ENCODE measurements around the gene CAMK2G. TPM values are rescaled to one million over a fixed set of nuclear protein-coding genes. Genes with fewer than 3 reads are reported as not detected.
A peak's percentile ranks its signal among the peaks of the same experiment; 100 is the strongest.

The CAMK2G gene
- total RNA-seq, 3 donors from 2014 or later (not counting 1 experiment from before 2014, with no cell fraction given): 53.6 to 73.8 (median 62.3) TPM

- peaks cover 43% of the 10 kb centered on the region for H3K4me1 ChIP-seq (ENCODE audit: control insufficient read depth, insufficient read depth, low read length)
- H3K36me3 ChIP-seq (ENCODE audit: control insufficient read depth, insufficient read depth, low read length): peaks cover 37% of the 10 kb centered on the region
- no peaks in the 10 kb centered on the region for H3K27me3 Mint-ChIP-seq (ENCODE audit: low read depth in 2 of 2)
- TF ChIP-seq, protein P1, sequence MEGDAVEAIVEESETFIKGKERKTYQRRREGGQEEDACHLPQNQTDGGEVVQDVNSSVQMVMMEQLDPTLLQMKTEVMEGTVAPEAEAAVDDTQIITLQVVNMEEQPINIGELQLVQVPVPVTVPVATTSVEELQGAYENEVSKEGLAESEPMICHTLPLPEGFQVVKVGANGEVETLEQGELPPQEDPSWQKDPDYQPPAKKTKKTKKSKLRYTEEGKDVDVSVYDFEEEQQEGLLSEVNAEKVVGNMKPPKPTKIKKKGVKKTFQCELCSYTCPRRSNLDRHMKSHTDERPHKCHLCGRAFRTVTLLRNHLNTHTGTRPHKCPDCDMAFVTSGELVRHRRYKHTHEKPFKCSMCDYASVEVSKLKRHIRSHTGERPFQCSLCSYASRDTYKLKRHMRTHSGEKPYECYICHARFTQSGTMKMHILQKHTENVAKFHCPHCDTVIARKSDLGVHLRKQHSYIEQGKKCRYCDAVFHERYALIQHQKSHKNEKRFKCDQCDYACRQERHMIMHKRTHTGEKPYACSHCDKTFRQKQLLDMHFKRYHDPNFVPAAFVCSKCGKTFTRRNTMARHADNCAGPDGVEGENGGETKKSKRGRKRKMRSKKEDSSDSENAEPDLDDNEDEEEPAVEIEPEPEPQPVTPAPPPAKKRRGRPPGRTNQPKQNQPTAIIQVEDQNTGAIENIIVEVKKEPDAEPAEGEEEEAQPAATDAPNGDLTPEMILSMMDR (IDR thresholded peaks at IDR 0.05): no peak
- peaks cover 24 to 37% of the 10 kb centered on the region in 2 donors for H3K4me1 Mint-ChIP-seq
- peaks cover 11% of the 10 kb centered on the region for H3K36me3 Mint-ChIP-seq
- no peak overlapping the region for H3K4me3 ChIP-seq (ENCODE audit: low read length)
- H3K9me3 Mint-ChIP-seq: no peaks in the 10 kb centered on the region
- H3K27me3 ChIP-seq (ENCODE audit: control insufficient read depth, insufficient read depth, low read length): no peaks in the 10 kb centered on the region
- DNase-seq: no peak
- no peak overlapping the region for H3K4me3 Mint-ChIP-seq
- intact Hi-C loops (cut with micrococcal nuclease): no loop called here
- no peaks in the 10 kb centered on the region for H3K9me3 ChIP-seq (ENCODE audit: control insufficient read depth, insufficient read depth, low read length)
- no peak for ATAC-seq
- H3K27ac ChIP-seq (ENCODE audit: low read length): no peak overlapping the region
- WGBS (ENCODE audit: insufficient coverage): 75% methylated on average over 5 of the region's 5 CpGs
- H3K27ac Mint-ChIP-seq: no peak overlapping the region
Observed at GRCh38 chr10:73854310-73854709, 20.0 kb downstream of the CAMK2G start.

DNA sequence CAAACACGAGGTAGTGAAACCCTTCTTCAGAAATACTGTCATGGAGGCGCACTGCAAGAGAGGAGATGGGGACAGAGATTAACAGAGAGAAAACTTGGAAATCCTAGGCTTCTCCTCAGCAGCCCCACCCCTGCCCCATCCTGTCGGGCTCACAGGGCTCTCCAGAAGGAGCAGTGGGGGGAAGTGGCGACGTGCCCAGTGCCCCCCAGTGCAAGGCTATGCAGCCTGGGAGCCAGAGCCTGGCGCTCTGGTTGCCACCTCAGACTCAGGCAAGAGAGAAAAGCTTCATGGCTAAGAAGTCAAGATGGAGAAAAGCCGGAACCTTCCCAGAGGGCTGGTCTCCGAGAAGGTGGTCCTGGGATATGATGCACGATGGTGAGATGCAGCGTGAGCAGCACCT is 21.2 kb downstream of the CAMK2G start:
- peak overlapping the region in 1 of 2 donors; percentile 56 for H3K27ac Mint-ChIP-seq
- peaks cover 21 to 35% of the 10 kb centered on the region in 2 donors for H3K4me1 Mint-ChIP-seq
- Histone ChIP-seq H3K27ac (ENCODE audit: low read length) (no peak overlapping the region), H3K27me3 (ENCODE audit: control insufficient read depth, insufficient read depth, low read length) (no peaks in the 10 kb centered on the region), H3K4me3 (ENCODE audit: low read length) (no peak overlapping the region), H3K9me3 (ENCODE audit: control insufficient read depth, insufficient read depth, low read length) (no peaks in the 10 kb centered on the region), H3K4me1 (ENCODE audit: control insufficient read depth, insufficient read depth, low read length) (peaks cover 39% of the 10 kb centered on the region), H3K36me3 (ENCODE audit: control insufficient read depth, insufficient read depth, low read length) (peaks cover 44% of the 10 kb centered on the region)
- no peak for ATAC-seq
- TF ChIP-seq, protein P1 (IDR thresholded peaks at IDR 0.05): no peak
- H3K9me3 Mint-ChIP-seq: no peaks in the 10 kb centered on the region
- WGBS (ENCODE audit: insufficient coverage): 94% methylated on average over 10 of the region's 10 CpGs
- peaks cover 11% of the 10 kb centered on the region for H3K36me3 Mint-ChIP-seq
- H3K27me3 Mint-ChIP-seq (ENCODE audit: low read depth in 2 of 2): no peaks in the 10 kb centered on the region
- DNase-seq: no peak
- intact Hi-C loops (cut with micrococcal nuclease): no loop called here
- no peak overlapping the region for H3K4me3 Mint-ChIP-seq

- WGBS (ENCODE audit: insufficient coverage): 85% methylated on average over 15 of the region's 15 CpGs
- peak overlapping the region in 1 of 2 donors; percentile 51 for H3K27ac Mint-ChIP-seq
- H3K27me3 Mint-ChIP-seq (ENCODE audit: low read depth in 2 of 2): no peaks in the 10 kb centered on the region
- ATAC-seq (no peak), DNase-seq (no peak)
- Histone ChIP-seq H3K27me3 (ENCODE audit: control insufficient read depth, insufficient read depth, low read length) (no peaks in the 10 kb centered on the region), H3K27ac (ENCODE audit: low read length) (no peak overlapping the region), H3K4me3 (ENCODE audit: low read length) (no peak overlapping the region), H3K9me3 (ENCODE audit: control insufficient read depth, insufficient read depth, low read length) (no peaks in the 10 kb centered on the region), H3K36me3 (ENCODE audit: control insufficient read depth, insufficient read depth, low read length) (peaks cover 60% of the 10 kb centered on the region), H3K4me1 (ENCODE audit: control insufficient read depth, insufficient read depth, low read length) (peaks cover 19% of the 10 kb centered on the region)
- H3K4me1 Mint-ChIP-seq: peaks cover 16 to 22% of the 10 kb centered on the region in 2 donors
- H3K36me3 Mint-ChIP-seq: peaks cover 22% of the 10 kb centered on the region
- intact Hi-C loops (cut with micrococcal nuclease): no loop called here
- no peaks in the 10 kb centered on the region for H3K9me3 Mint-ChIP-seq
- H3K4me3 Mint-ChIP-seq: no peak overlapping the region
- TF ChIP-seq, protein P1 (IDR thresholded peaks at IDR 0.05): no peak
Observed at GRCh38 chr10:73850863-73851461, 23.4 kb downstream of the CAMK2G start.

GRCh38 chr10:73850211-73850610 is 24.1 kb downstream of the CAMK2G start:
- ATAC-seq: no peak

More at GRCh38 chr10:73850211-73850610, 24.1 kb downstream of the CAMK2G start:
- H3K4me1 Mint-ChIP-seq: peaks cover 16 to 22% of the 10 kb centered on the region in 2 donors
- no peak for DNase-seq
- Histone ChIP-seq H3K4me3 (ENCODE audit: low read length) (no peak overlapping the region), H3K27me3 (ENCODE audit: control insufficient read depth, insufficient read depth, low read length) (no peaks in the 10 kb centered on the region), H3K4me1 (ENCODE audit: control insufficient read depth, insufficient read depth, low read length) (peaks cover 18% of the 10 kb centered on the region), H3K27ac (ENCODE audit: low read length) (no peak overlapping the region), H3K36me3 (ENCODE audit: control insufficient read depth, insufficient read depth, low read length) (peaks cover 57% of the 10 kb centered on the region), H3K9me3 (ENCODE audit: control insufficient read depth, insufficient read depth, low read length) (no peaks in the 10 kb centered on the region)
- no peak overlapping the region for H3K4me3 Mint-ChIP-seq
- H3K27me3 Mint-ChIP-seq (ENCODE audit: low read depth in 2 of 2): no peaks in the 10 kb centered on the region
- TF ChIP-seq, protein P1 (IDR thresholded peaks at IDR 0.05): no peak
- no peaks in the 10 kb centered on the region for H3K9me3 Mint-ChIP-seq
- peaks cover 23% of the 10 kb centered on the region for H3K36me3 Mint-ChIP-seq
- 91% methylated on average over 8 of the region's 8 CpGs for WGBS (ENCODE audit: insufficient coverage)
- intact Hi-C loops (cut with micrococcal nuclease): no loop called here
- H3K27ac Mint-ChIP-seq: peak overlapping the region in 1 of 2 donors; percentile 75
